ENCODE measurements around the gene PBOV1.

GRCh38 chr6:138229663-138230179 is 11.4 kb upstream of the PBOV1 start:
- TF ChIP-seq POLR2A (IDR thresholded peaks at IDR 0.05) (no peak), CTCF (IDR thresholded peaks at IDR 0.05) (no peak)
